ENCODE measurements around the gene KLF8.

Gene KLF8

GRCh38 chrX:56309881-56310280 lies 77.7 kb downstream of the KLF8 start:
- no peak for DNase-seq (ENCODE audit: low read depth, low spot score)

- no peak for DNase-seq (ENCODE audit: low read depth, low spot score)
Observed at GRCh38 chrX:56310581-56310980, 78.4 kb downstream of the KLF8 start.

- no peak for DNase-seq (ENCODE audit: low read depth, low spot score)
Observed at GRCh38 chrX:56313308-56313707, 81.2 kb downstream of the KLF8 start.

GRCh38 chrX:56314334-56314733 lies 82.2 kb downstream of the KLF8 start:
- DNase-seq (ENCODE audit: low read depth, low spot score), result no peak

- DNase-seq (ENCODE audit: low read depth, low spot score), result no peak
Observed at GRCh38 chrX:56318076-56318475, 85.9 kb downstream of the KLF8 start.

- no peak for DNase-seq (ENCODE audit: low read depth, low spot score)
Observed at GRCh38 chrX:56319165-56319564, 87.0 kb downstream of the KLF8 start.
